Testis (tissue), 2 donors: ENCODE measurements around the gene CSRP1.

ENCODE experiments used
- CTCF ChIP-seq, 3 experiments: fragments of 450-650 bp in 2 of 3; fragments of 200-600 bp in 1 of 3; sonication (generic) in 1 of 3; IDR thresholded peaks; one replicate each; pipeline ENCODE4 v1.5.1; 2016 to 2019; ENCODE audit warnings: antibody characterized with exemption in 3 of 3, mild to moderate bottlenecking in 2 of 3, moderate library complexity in 1 of 3
- POLR2A ChIP-seq: fragments of 450-650 bp; IDR thresholded peaks from one replicate; pipeline ENCODE4 v1.6.1; 2017; ENCODE audit warnings: antibody characterized with exemption, mild to moderate bottlenecking, moderate library complexity

DNA sequence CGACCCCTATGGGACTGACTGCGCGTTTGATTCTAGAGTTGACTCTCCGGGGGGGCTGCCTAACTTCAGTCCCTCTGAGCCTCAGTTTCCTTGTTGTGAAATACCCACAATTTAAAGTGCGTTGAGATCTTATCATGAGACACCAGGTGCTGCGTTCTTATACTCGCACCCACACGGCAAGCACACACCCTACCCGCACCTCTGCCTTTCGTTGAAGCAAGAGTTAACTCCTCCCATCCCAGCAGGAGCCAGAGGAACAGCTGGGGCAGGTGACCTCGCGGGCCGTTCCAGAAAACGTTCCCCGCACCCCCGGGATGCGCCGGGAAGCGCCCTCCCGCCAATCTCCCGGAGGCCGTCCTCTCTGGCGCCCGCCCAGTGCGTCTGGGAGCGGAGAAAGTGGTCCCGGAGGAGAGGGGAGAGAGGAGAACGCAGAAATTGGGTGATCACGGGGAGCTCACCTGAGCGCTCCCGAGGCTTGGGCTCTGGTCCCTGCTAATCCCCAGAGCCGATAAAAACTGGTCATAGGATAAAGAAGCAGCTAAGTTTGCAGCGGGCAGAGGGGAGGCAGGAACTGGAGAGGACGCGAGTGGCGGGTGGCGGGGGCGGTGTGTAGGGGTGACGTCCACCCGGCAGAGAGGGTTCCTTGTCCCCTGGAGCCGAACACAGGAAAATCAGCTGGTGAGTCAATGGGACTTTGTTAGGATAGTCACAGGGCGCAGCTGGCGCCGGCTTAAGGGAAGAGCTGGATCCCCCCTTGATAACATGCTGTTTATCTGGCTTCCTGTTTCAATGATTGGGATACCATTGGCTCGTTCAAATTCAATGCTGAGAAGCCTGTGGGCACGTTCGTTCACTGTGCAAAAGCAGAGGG lies 32.9 kb upstream of the CSRP1 start:
- TF ChIP-seq CTCF (IDR thresholded peaks at IDR 0.05) (no peak), POLR2A (no peak)
